Measurements from ENCODE around the gene CRYBA4.
A peak's percentile ranks its signal among the peaks of the same experiment; 100 is the strongest.

The CRYBA4 gene

GRCh38 chr22:26674211-26675190, 52.7 kb downstream of the CRYBA4 start:
- Histone ChIP-seq H3K4me3 (peak overlapping the region; percentile 88), H3K27ac (peak overlapping the region; percentile 65; the same call in 1 of the 2 replicates), H3K9me3 (ENCODE audit: low read depth, low read length) (no peaks in the 10 kb centered on the region), H3K36me3 (ENCODE audit: insufficient read depth, low read length) (no peaks in the 10 kb centered on the region), H3K9ac (ENCODE audit: insufficient read length) (peak overlapping the region; percentile 90)
- TF ChIP-seq POLR2AphosphoS5 (IDR thresholded peaks at IDR 0.05; ENCODE audit: borderline replicate concordance, low read depth, low read length) (no peak), FOXP2 (optimal IDR thresholded peaks at IDR 0.05; ENCODE audit: control extremely low read depth, extremely low read length, insufficient read depth) (no peak), EZH2 (IDR thresholded peaks at IDR 0.05) (no peak)
- DNase-seq (ENCODE audit: low read depth, low spot score) = no peak

GRCh38 chr22:26675687-26676268, 54.0 kb downstream of the CRYBA4 start:
- DNase-seq (ENCODE audit: low read depth, low spot score) = no peak
- Histone ChIP-seq H3K27ac (no peak overlapping the region; the same call in 1 of the 2 replicates), H3K36me3 (ENCODE audit: insufficient read depth, low read length) (0 out of 2 replicates have a peak, but pooled peaks cover 3% of the 10 kb centered on the region), H3K4me3 (no peak overlapping the region), H3K9me3 (ENCODE audit: low read depth, low read length) (no peaks in the 10 kb centered on the region), H3K9ac (ENCODE audit: insufficient read length) (no peak overlapping the region)
- TF ChIP-seq EZH2 (IDR thresholded peaks at IDR 0.05) (no peak), POLR2AphosphoS5 (IDR thresholded peaks at IDR 0.05; ENCODE audit: borderline replicate concordance, low read depth, low read length) (no peak), FOXP2 (optimal IDR thresholded peaks at IDR 0.05; ENCODE audit: control extremely low read depth, extremely low read length, insufficient read depth) (no peak)

GRCh38 chr22:26677217-26677616, 55.5 kb downstream of the CRYBA4 start:
- DNase-seq (ENCODE audit: low read depth, low spot score) = no peak
- Histone ChIP-seq H3K36me3 (ENCODE audit: insufficient read depth, low read length) (peaks cover 9% of the 10 kb centered on the region), H3K4me3 (no peak overlapping the region), H3K9me3 (ENCODE audit: low read depth, low read length) (no peaks in the 10 kb centered on the region), H3K9ac (ENCODE audit: insufficient read length) (no peak overlapping the region), H3K27ac (no peak overlapping the region)
- TF ChIP-seq POLR2AphosphoS5 (IDR thresholded peaks at IDR 0.05; ENCODE audit: borderline replicate concordance, low read depth, low read length) (no peak), EZH2 (IDR thresholded peaks at IDR 0.05) (no peak), FOXP2 (optimal IDR thresholded peaks at IDR 0.05; ENCODE audit: control extremely low read depth, extremely low read length, insufficient read depth) (no peak)

- H3K36me3 ChIP-seq (ENCODE audit: insufficient read depth, low read length) = peaks cover 12% of the 10 kb centered on the region
- TF ChIP-seq POLR2AphosphoS5 (IDR thresholded peaks at IDR 0.05; ENCODE audit: borderline replicate concordance, low read depth, low read length) (no peak), EZH2 (IDR thresholded peaks at IDR 0.05) (no peak), FOXP2 (optimal IDR thresholded peaks at IDR 0.05; ENCODE audit: control extremely low read depth, extremely low read length, insufficient read depth) (no peak)
- DNase-seq (ENCODE audit: low read depth, low spot score) = peak; percentile 45
- no peak overlapping the region for H3K4me3 ChIP-seq
- H3K9ac ChIP-seq (ENCODE audit: insufficient read length) = no peak overlapping the region
- no peaks in the 10 kb centered on the region for H3K9me3 ChIP-seq (ENCODE audit: low read depth, low read length)
- H3K27ac ChIP-seq = no peak overlapping the region
Observed at GRCh38 chr22:26679003-26679629, 57.4 kb downstream of the CRYBA4 start.
